Gastrocnemius medialis (tissue), 4 donors: ENCODE measurements around the gene AKAP9. TPM values are rescaled to one million over a fixed set of nuclear protein-coding genes. Genes with fewer than 3 reads are reported as not detected.
"Not testable (repeated sequence)": the region's sequence is repeated elsewhere in the genome, so short reads cannot be mapped to it uniquely, and the experiment has no call there.

Experiments used
- ATAC-seq, 2 donors: fragments of 150-250 bp; one replicate each; pipeline ENCODE4 v1.9.1; 2016
- DNase-seq, 2 donors: peaks; one replicate each; pipeline ENCODE4 v3.0.0-alpha.2; 2019
- H3K27ac ChIP-seq, 4 donors: fragments of 200-600 bp; sonication (generic); 1 replicate in 1 of 4; 2 replicates in 3 of 4; pipeline ENCODE4 v1.5.1; 2016 to 2018; ENCODE audit warnings: mild to moderate bottlenecking in 2 of 4, moderate library complexity in 1 of 4
- H3K27me3 ChIP-seq, 3 donors: fragments of 200-600 bp; sonication (generic) in 2 of 3; 1 replicate in 1 of 3; 2 replicates in 2 of 3; pipeline versions ENCODE4 v1.5.1 to v1.6.0; 2016 to 2019; ENCODE audit warnings: mild to moderate bottlenecking in 1 of 3, moderate library complexity in 1 of 3
- H3K36me3 ChIP-seq, 2 donors: fragments of 200-600 bp; sonication (generic) in 1 of 2; one replicate each; pipeline ENCODE4 v1.5.1; 2017 to 2018
- H3K4me1 ChIP-seq, 2 donors: fragments of 200-600 bp; sonication (generic) in 1 of 2; one replicate each; pipeline ENCODE4 v1.5.1; 2016 to 2017; ENCODE audit warnings: mild to moderate bottlenecking in 2 of 2
- H3K4me3 ChIP-seq, 4 donors: fragments of 200-600 bp; sonication (generic) in 3 of 4; 1 replicate in 1 of 4; 2 replicates in 3 of 4; pipeline ENCODE4 v1.5.1; 2016 to 2019; ENCODE audit warnings: mild to moderate bottlenecking in 2 of 4
- H3K9me3 ChIP-seq, 3 donors: fragments of 200-600 bp; sonication (generic) in 2 of 3; 1 replicate in 1 of 3; 2 replicates in 2 of 3; pipeline ENCODE4 v1.5.1; 2016 to 2019
- CTCF ChIP-seq, 5 experiments: fragments of 450-650 bp in 3 of 5; fragments of 200-600 bp in 2 of 5; sonication (generic) in 2 of 5; IDR thresholded peaks in 4 of 5; conservative IDR thresholded peaks in 1 of 5; 1 replicate in 4 of 5; 2 replicates in 1 of 5; pipeline ENCODE4 v1.5.1; 2016 to 2019; ENCODE audit warnings: antibody characterized with exemption in 5 of 5, mild to moderate bottlenecking in 3 of 5, moderate library complexity in 3 of 5
- POLR2A ChIP-seq, 2 donors: fragments of 450-650 bp; IDR thresholded peaks; one replicate each; pipeline ENCODE4 v1.6.1; 2017; ENCODE audit warnings: antibody characterized with exemption in 2 of 2, mild to moderate bottlenecking in 2 of 2, moderate library complexity in 2 of 2
- in situ Hi-C, 4 donors: fragments of 200-750 bp; cut with MboI; loops; one replicate each; pipeline versions ENCODE4 v1.15.0 to v1.8.0; 2017; ENCODE audit warnings: low sequenced_read_pairs in 4 of 4
- intact Hi-C: fragments of 100-400 bp; cut with DNase I; formaldehyde crosslinking; loops from one replicate; pipeline ENCODE4 v1.15.1; 2023; ENCODE audit warnings: low total_unique reads
- total RNA-seq, 4 donors: library from RNA; depleted of rRNA; stranded (reverse); fragments of >200 nt; gene quantifications; one replicate each; pipeline versions ENCODE4 v1.1.0 to v1.2.3, GENCODE V29; 2016

AKAP9 gene
- total RNA-seq, 4 donors from 2014 or later: 25.4 to 80.0 (median 40.6) TPM

GRCh38 chr7:92134271-92135051 lies 193.8 kb downstream of the AKAP9 start, which contains the start of gene CYP51A1:
CYP51A1 (minus strand) TSS chr7:92134477; CDS start chr7:92134364, 113 bp downstream.
- TF ChIP-seq POLR2A (IDR thresholded peaks at IDR 0.05): peak; percentile 71 to 74
- TF ChIP-seq CTCF (IDR thresholded peaks at IDR 0.05 in 4 of 5, conservative IDR thresholded peaks at IDR 0.05 in 1 of 5): no peak
- Histone ChIP-seq H3K4me3 (peak within 1 kb of the TSS; percentile 71 to 92 (median 90)), H3K36me3 (no peaks in the 10 kb centered on the region), H3K27ac (peak within 1 kb of the TSS; percentile 78 to 92 (median 89)), H3K27me3 (no peaks in the 10 kb centered on the region), H3K4me1 (peaks cover 5 to 8% of the 10 kb centered on the region in 2 donors), H3K9me3 (no peaks in the 10 kb centered on the region)
- DNase-seq (peak; percentile 78 to 86), ATAC-seq (peak; percentile 93)
- in situ Hi-C loops (no loop called here), intact Hi-C loops (loop anchor here (1.0 to 2.0 kb wide), 2 partner anchors 44 to 394 kb away; partner anchors contain the start of genes LRRD1, PEX1 and RBM48)

GRCh38 chr7:92135052-92135889 lies 194.6 kb downstream of the AKAP9 start:
- Histone ChIP-seq H3K4me1 (peaks cover 5 to 8% of the 10 kb centered on the region in 2 donors), H3K27me3 (no peaks in the 10 kb centered on the region), H3K27ac (peak overlapping the region; percentile 78 to 92 (median 89)), H3K4me3 (peak overlapping the region; percentile 71 to 92 (median 90)), H3K36me3 (no peaks in the 10 kb centered on the region), H3K9me3 (no peaks in the 10 kb centered on the region)
- TF ChIP-seq CTCF (IDR thresholded peaks at IDR 0.05 in 4 of 5, conservative IDR thresholded peaks at IDR 0.05 in 1 of 5): no peak
- no peak for TF ChIP-seq POLR2A (IDR thresholded peaks at IDR 0.05)
- intact Hi-C loops: loop anchor here (2.0 kb wide), 1 partner anchor 44 kb away; the partner anchor contains the start of gene LRRD1
- DNase-seq (no peak), ATAC-seq (peak in 1 of 2 donors; percentile 13)
- in situ Hi-C loops: no loop called here

GRCh38 chr7:92137557-92137956 lies 196.9 kb downstream of the AKAP9 start:
- DNase-seq: no peak
- Histone ChIP-seq H3K27ac (no peak overlapping the region), H3K9me3 (no peaks in the 10 kb centered on the region), H3K4me3 (no peak overlapping the region), H3K36me3 (no peaks in the 10 kb centered on the region), H3K27me3 (no peaks in the 10 kb centered on the region), H3K4me1 (peaks cover 5 to 8% of the 10 kb centered on the region in 2 donors)
- in situ Hi-C loops: no loop called here
- intact Hi-C loops: no loop called here
- ATAC-seq: no peak
- no peak for TF ChIP-seq CTCF (IDR thresholded peaks at IDR 0.05 in 4 of 5, conservative IDR thresholded peaks at IDR 0.05 in 1 of 5)
- no peak for TF ChIP-seq POLR2A (IDR thresholded peaks at IDR 0.05)

DNA sequence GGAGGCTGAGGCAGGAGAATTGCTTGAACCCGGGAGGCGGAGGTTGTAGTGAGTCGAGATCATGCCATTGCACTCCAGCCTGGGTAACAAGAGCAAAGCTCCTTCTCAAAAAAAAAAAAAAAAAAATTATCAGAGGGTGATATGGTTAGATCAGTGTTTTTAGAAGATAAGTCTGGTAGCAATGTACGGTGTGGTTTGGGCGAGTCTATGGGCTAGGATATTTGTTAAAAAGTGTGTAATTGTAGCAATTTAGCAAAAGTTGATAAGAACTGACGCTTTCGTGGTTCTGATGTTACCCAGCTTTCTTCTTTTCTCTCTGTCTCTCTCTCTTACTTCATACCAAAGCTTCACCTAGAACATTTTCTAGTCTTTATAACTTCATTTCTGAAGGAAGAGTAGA lies 200.5 kb downstream of the AKAP9 start:
- in situ Hi-C loops (no loop called here), intact Hi-C loops (no loop called here)
- no peak for TF ChIP-seq POLR2A (IDR thresholded peaks at IDR 0.05)
- no peak for TF ChIP-seq CTCF (IDR thresholded peaks at IDR 0.05 in 4 of 5, conservative IDR thresholded peaks at IDR 0.05 in 1 of 5)
- Histone ChIP-seq H3K27me3 (no peaks in the 10 kb centered on the region), H3K36me3 (no peaks in the 10 kb centered on the region), H3K9me3 (no peaks in the 10 kb centered on the region), H3K4me3 (no peak overlapping the region), H3K27ac (no peak overlapping the region), H3K4me1 (no peaks in the 10 kb centered on the region)
- no peak for ATAC-seq
- DNase-seq: no peak

DNA sequence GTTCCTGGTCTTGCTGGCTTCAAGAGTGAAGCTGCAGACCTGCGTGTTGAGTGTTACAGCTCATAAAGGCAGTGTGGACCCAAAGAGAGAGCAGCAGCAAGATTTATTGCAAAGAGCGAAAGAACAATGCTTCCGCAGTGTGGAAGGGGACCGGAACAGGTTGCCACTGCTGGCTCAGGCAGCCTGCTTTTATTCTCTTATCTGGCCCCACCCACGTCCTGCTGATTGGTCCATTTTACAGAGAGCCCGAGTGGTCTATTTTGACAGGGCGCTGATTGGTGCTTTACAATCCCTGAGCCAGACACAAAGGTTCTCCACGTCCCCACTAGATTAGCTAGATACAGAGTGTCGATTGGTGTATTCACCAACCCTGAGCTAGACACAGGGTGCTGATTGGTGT lies 202.1 kb downstream of the AKAP9 start:
- H3K27ac ChIP-seq, H3K4me3 ChIP-seq, intact Hi-C loops, DNase-seq, H3K9me3 ChIP-seq, ATAC-seq, H3K4me1 ChIP-seq, H3K36me3 ChIP-seq, H3K27me3 ChIP-seq, in situ Hi-C loops: not testable (repeated sequence)

GRCh38 chr7:92143192-92143880 lies 202.7 kb downstream of the AKAP9 start:
- DNase-seq, in situ Hi-C loops, ATAC-seq, H3K9me3 ChIP-seq, H3K36me3 ChIP-seq, H3K4me3 ChIP-seq, H3K4me1 ChIP-seq, intact Hi-C loops, H3K27ac ChIP-seq, H3K27me3 ChIP-seq: not testable (repeated sequence)
